GM23248 (cell line): ENCODE data around the gene BTBD2. TPM values are rescaled to one million over a fixed set of nuclear protein-coding genes. Genes with fewer than 3 reads are reported as not detected.
A peak's percentile ranks its signal among the peaks of the same experiment; 100 is the strongest.

ENCODE experiments used
- DNase-seq: peaks from one replicate; pipeline ENCODE4 v3.0.0-alpha.2; 2015
- H2AFZ ChIP-seq: fragments of 200-600 bp; sonication (generic); 2 replicates; pipeline ENCODE4 v1.6.1; 2016; ENCODE audit warnings: antibody characterized with exemption
- H3F3A ChIP-seq: fragments of 200-600 bp; sonication (generic); 2 replicates; pipeline ENCODE4 v1.6.1; 2016; ENCODE audit warnings: mild to moderate bottlenecking, antibody characterized with exemption, mixed run types; ENCODE audit not compliant: insufficient read depth
- H3K27ac ChIP-seq: fragments of 200-600 bp; sonication (generic); 2 replicates; pipeline ENCODE4 v1.5.1; 2016; ENCODE audit warnings: mild to moderate bottlenecking
- H3K27me3 ChIP-seq: fragments of 200-600 bp; sonication (generic); replicated peaks from 2 replicates; pipeline ENCODE4 v1.6.1; 2016; ENCODE audit warnings: mild to moderate bottlenecking; ENCODE audit not compliant: insufficient read depth
- H3K36me3 ChIP-seq: fragments of 200-600 bp; sonication (generic); 2 replicates; pipeline ENCODE4 v1.6.1; 2016; ENCODE audit warnings: low read depth, mild to moderate bottlenecking
- H3K4me1 ChIP-seq: fragments of 200-600 bp; sonication (generic); 2 replicates; pipeline ENCODE4 v1.6.1; 2016; ENCODE audit warnings: mild to moderate bottlenecking; ENCODE audit not compliant: insufficient read depth
- H3K4me2 ChIP-seq: fragments of 200-600 bp; sonication (generic); one replicate; pipeline ENCODE4 v1.6.1; 2016; ENCODE audit warnings: mild to moderate bottlenecking; ENCODE audit not compliant: unreplicated experiment
- H3K4me3 ChIP-seq: fragments of 200-600 bp; sonication (generic); 2 replicates; pipeline ENCODE4 v1.5.1; 2016; ENCODE audit warnings: mild to moderate bottlenecking
- H3K79me2 ChIP-seq: fragments of 200-600 bp; sonication (generic); 2 replicates; pipeline ENCODE4 v1.6.1; 2016; ENCODE audit warnings: mild to moderate bottlenecking; ENCODE audit not compliant: insufficient read depth
- H3K9ac ChIP-seq: fragments of 200-600 bp; sonication (generic); 2 replicates; pipeline ENCODE4 v1.6.1; 2016; ENCODE audit warnings: mild to moderate bottlenecking
- H3K9me2 ChIP-seq: fragments of 200-600 bp; sonication (generic); 2 replicates; pipeline ENCODE4 v1.6.1; 2016; ENCODE audit warnings: mixed run types, mild to moderate bottlenecking, moderate library complexity; ENCODE audit not compliant: insufficient read depth
- H3K9me3 ChIP-seq: fragments of 200-600 bp; sonication (generic); one replicate; pipeline ENCODE4 v1.6.1; 2017; ENCODE audit warnings: low read depth
- H4K20me1 ChIP-seq: fragments of 200-600 bp; sonication (generic); 2 replicates; pipeline ENCODE4 v1.6.0; 2016; ENCODE audit not compliant: insufficient read depth
- EZH2 ChIP-seq: fragments of 200-600 bp; sonication (generic); IDR thresholded peaks from 2 replicates; pipeline ENCODE4 v1.6.1; 2018; ENCODE audit warnings: antibody characterized with exemption, mild to moderate bottlenecking; ENCODE audit not compliant: insufficient read depth, poor library complexity, severe bottlenecking
- EZH2phosphoT487 ChIP-seq: fragments of 200-600 bp; sonication (generic); IDR thresholded peaks from 2 replicates; pipeline ENCODE4 v1.6.1; 2018; ENCODE audit warnings: antibody characterized with exemption, moderate library complexity, mild to moderate bottlenecking, low read depth; ENCODE audit not compliant: insufficient read depth
- WGBS, 2 experiments: methylation state at CpG; one replicate each; pipeline ENCODE4 v1.1.6; 2015 to 2017; ENCODE audit warnings: low lambda C conversion rate in 2 of 2, low coverage in 1 of 2; ENCODE audit errors: missing lambda C conversion rate in 2 of 2; 5-methylcytosine and 5-hydroxymethylcytosine counted together
- in situ Hi-C: fragments of 300-500 bp; cut with MboI; formaldehyde crosslinking; loops from 2 replicates; pipeline ENCODE4 v1.15.0; 2020
- polyA plus RNA-seq: library from polyadenylated mRNA; unstranded; fragments of >200 nt; fragmentation: Nextera tagmentation; extraction: Ambion mirVana; gene quantifications from 2 replicates; pipeline ENCODE4 v1.2.1, GENCODE V29; 2016
- total RNA-seq: library from RNA; depleted of rRNA; stranded (reverse); fragments of >200 nt; shearing (Covaris generic); gene quantifications from 2 replicates; pipeline ENCODE4 v1.2.3, GENCODE V29; 2014

The BTBD2 gene
- total and polyA plus RNA-seq, 2 experiments from 2014 or later: 6.8 to 69.5 TPM

GRCh38 chr19:2059422-2060201 is 44.1 kb upstream of the BTBD2 start:
- Histone ChIP-seq H3K4me1 (peaks cover 34% of the 10 kb centered on the region), H2AFZ (peak overlapping the region; percentile 28; the same call in 1 of the 2 replicates), H3K79me2 (no peaks in the 10 kb centered on the region), H3K4me3 (0 out of 2 replicates have a peak overlapping the region, but pooled peaks have one; percentile 13), H3K27me3 (no peaks in the 10 kb centered on the region), H3K4me2 (peak overlapping the region; percentile 76), H3K9ac (peak overlapping the region; percentile 91), H3K9me2 (no peaks in the 10 kb centered on the region), H4K20me1 (no peaks in the 10 kb centered on the region), H3K9me3 (no peaks in the 10 kb centered on the region), H3K36me3 (no peaks in the 10 kb centered on the region), H3F3A (peaks cover 11% of the 10 kb centered on the region), H3K27ac (peak overlapping the region; percentile 98)
- in situ Hi-C loops: no loop called here
- WGBS, 2 experiments: 18 to 25% methylated on average over 18 to 22 of the region's 24 CpGs
- peak; percentile 93 for DNase-seq
- TF ChIP-seq EZH2phosphoT487: no peak
- no peak for TF ChIP-seq EZH2

DNA sequence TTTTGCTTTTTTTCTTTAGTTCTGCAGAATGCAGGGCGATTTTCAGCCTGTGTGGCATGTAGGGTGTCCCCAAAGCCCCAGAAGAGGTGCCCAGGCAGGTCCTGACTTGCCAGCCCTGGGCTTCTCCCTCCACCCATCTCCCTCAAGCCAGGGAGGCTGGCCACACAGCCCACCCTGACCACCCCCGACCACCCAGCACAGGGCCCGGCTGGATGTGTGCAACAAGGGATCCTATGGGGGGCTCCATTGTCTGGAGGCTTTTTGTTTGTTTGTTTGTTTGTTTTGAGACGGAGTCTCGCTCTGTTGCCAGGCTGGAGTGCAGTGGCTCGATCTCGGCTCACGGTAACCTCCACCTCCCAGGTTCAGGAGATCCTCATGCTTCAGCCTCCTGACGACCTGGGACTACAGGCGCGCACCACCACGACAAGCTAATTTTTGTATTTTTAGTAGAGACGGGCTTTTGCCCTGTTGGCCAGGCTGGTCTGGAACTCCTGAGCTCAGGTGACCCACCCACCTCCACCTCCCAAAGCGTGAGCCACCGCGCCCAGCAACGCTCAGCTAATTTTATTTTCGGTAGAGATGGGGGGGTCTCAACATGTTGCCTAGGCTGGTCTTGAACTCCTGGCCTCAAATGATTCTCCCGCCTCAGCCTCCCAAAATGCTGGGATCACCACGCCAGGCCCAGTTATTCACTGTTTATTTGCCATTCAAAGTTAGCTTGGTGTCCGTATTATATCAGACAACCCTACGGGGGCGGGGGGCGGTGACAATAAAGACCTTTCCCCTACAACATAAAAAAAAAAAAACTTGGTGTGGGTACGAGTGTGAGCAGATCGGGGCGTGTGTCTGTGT is 43.3 kb upstream of the BTBD2 start:
- no peaks in the 10 kb centered on the region for H3K9me3 ChIP-seq
- 83 to 86% methylated on average over 27 of the region's 27 CpGs for WGBS, 2 experiments
- peak overlapping the region; percentile 91 for H3K9ac ChIP-seq
- H2AFZ ChIP-seq: 0 out of 2 replicates have a peak overlapping the region, but pooled peaks have one; percentile 22
- TF ChIP-seq EZH2 (no peak), EZH2phosphoT487 (no peak)
- H3K4me3 ChIP-seq: no peak overlapping the region
- no peak for DNase-seq
- H3K27me3 ChIP-seq: no peaks in the 10 kb centered on the region
- peaks cover 11% of the 10 kb centered on the region for H3F3A ChIP-seq
- in situ Hi-C loops: no loop called here
- no peaks in the 10 kb centered on the region for H3K79me2 ChIP-seq
- H3K4me2 ChIP-seq: peak overlapping the region; percentile 76
- H4K20me1 ChIP-seq: no peaks in the 10 kb centered on the region
- peaks cover 33% of the 10 kb centered on the region for H3K4me1 ChIP-seq
- H3K36me3 ChIP-seq: no peaks in the 10 kb centered on the region
- H3K27ac ChIP-seq: peak overlapping the region; percentile 98
- H3K9me2 ChIP-seq: no peaks in the 10 kb centered on the region

GRCh38 chr19:2057484-2058469 is 42.3 kb upstream of the BTBD2 start:
- no peaks in the 10 kb centered on the region for H3K36me3 ChIP-seq
- no peak overlapping the region for H3K4me2 ChIP-seq
- DNase-seq: no peak
- H3K9ac ChIP-seq: no peak overlapping the region
- H3K9me2 ChIP-seq: no peaks in the 10 kb centered on the region
- no peak for TF ChIP-seq EZH2
- no peaks in the 10 kb centered on the region for H3K79me2 ChIP-seq
- peak overlapping the region; percentile 98 for H3K27ac ChIP-seq
- no peaks in the 10 kb centered on the region for H3K9me3 ChIP-seq
- H3F3A ChIP-seq: peaks cover 11% of the 10 kb centered on the region
- H4K20me1 ChIP-seq: no peaks in the 10 kb centered on the region
- H2AFZ ChIP-seq: no peak overlapping the region
- no peaks in the 10 kb centered on the region for H3K27me3 ChIP-seq
- in situ Hi-C loops: no loop called here
- H3K4me1 ChIP-seq: peaks cover 33% of the 10 kb centered on the region
- no peak overlapping the region for H3K4me3 ChIP-seq
- 93 to 94% methylated on average over 19 to 23 of the region's 23 CpGs for WGBS, 2 experiments

- Histone ChIP-seq H3F3A (peaks cover 11% of the 10 kb centered on the region), H3K4me2 (no peak overlapping the region), H3K4me1 (peaks cover 31% of the 10 kb centered on the region), H3K79me2 (no peaks in the 10 kb centered on the region), H3K9ac (no peak overlapping the region), H3K4me3 (no peak overlapping the region), H2AFZ (no peak overlapping the region), H3K9me3 (no peaks in the 10 kb centered on the region), H3K27me3 (no peaks in the 10 kb centered on the region), H3K27ac (0 out of 2 replicates have a peak overlapping the region, but pooled peaks have one; percentile 27), H4K20me1 (no peaks in the 10 kb centered on the region), H3K36me3 (no peaks in the 10 kb centered on the region), H3K9me2 (no peaks in the 10 kb centered on the region)
- TF ChIP-seq EZH2phosphoT487 (no peak), EZH2 (no peak)
- 70 to 72% methylated on average over 5 of the region's 5 CpGs for WGBS, 2 experiments
- in situ Hi-C loops: no loop called here
- no peak for DNase-seq
Measured at GRCh38 chr19:2056837-2057192, 41.3 kb upstream of the BTBD2 start.
